GM06990 (cell line): ENCODE measurements around the gene CTRB1.

ENCODE experiments used
- DNase-seq: peaks from one replicate; pipeline ENCODE4 v3.0.0-alpha.2; 2011; ENCODE audit not compliant: insufficient read length; ENCODE audit errors: extremely low read depth
- H3K27me3 ChIP-seq: replicated peaks from 2 replicates; pipeline ENCODE4 v1.6.0; 2011; ENCODE audit warnings: low read length; ENCODE audit not compliant: control insufficient read depth, insufficient read depth
- H3K36me3 ChIP-seq: 2 replicates; pipeline ENCODE4 v1.5.1; 2011; ENCODE audit warnings: low read length; ENCODE audit not compliant: control insufficient read depth, insufficient read depth
- H3K4me3 ChIP-seq: replicated peaks from 2 replicates; pipeline ENCODE4 v1.5.1; 2011; ENCODE audit warnings: low read depth, mild to moderate bottlenecking, control low read depth, low read length
- CTCF ChIP-seq: IDR thresholded peaks from 2 replicates; pipeline ENCODE4 v1.5.1; 2011; ENCODE audit warnings: low read length, control low read depth, mild to moderate bottlenecking, inconsistent platforms; ENCODE audit not compliant: insufficient read depth, poor library complexity, severe bottlenecking

Gene CTRB1

GRCh38 chr16:75224306-75225082 lies 5.7 kb downstream of the CTRB1 start:
- Histone ChIP-seq H3K36me3 (peaks cover 3% of the 10 kb centered on the region), H3K27me3 (no peaks in the 10 kb centered on the region), H3K4me3 (no peak overlapping the region)
- DNase-seq = no peak
- no peak for TF ChIP-seq CTCF

GRCh38 chr16:75225092-75225491 lies 6.3 kb downstream of the CTRB1 start:
- DNase-seq = no peak
- Histone ChIP-seq H3K27me3 (no peaks in the 10 kb centered on the region), H3K36me3 (peaks cover 7% of the 10 kb centered on the region), H3K4me3 (no peak overlapping the region)
- no peak for TF ChIP-seq CTCF

GRCh38 chr16:75225678-75226515 lies 7.1 kb downstream of the CTRB1 start:
- no peak for TF ChIP-seq CTCF
- peaks cover 7% of the 10 kb centered on the region for H3K36me3 ChIP-seq
- no peaks in the 10 kb centered on the region for H3K27me3 ChIP-seq
- no peak for DNase-seq
- no peak overlapping the region for H3K4me3 ChIP-seq

GRCh38 chr16:75226550-75227360 lies 8.0 kb downstream of the CTRB1 start:
- H3K36me3 ChIP-seq = peaks cover 7% of the 10 kb centered on the region
- no peak for TF ChIP-seq CTCF
- no peaks in the 10 kb centered on the region for H3K27me3 ChIP-seq
- H3K4me3 ChIP-seq = no peak overlapping the region
- no peak for DNase-seq

- Histone ChIP-seq H3K27me3 (no peaks in the 10 kb centered on the region), H3K4me3 (no peak overlapping the region), H3K36me3 (peaks cover 7% of the 10 kb centered on the region)
- DNase-seq = no peak
- no peak for TF ChIP-seq CTCF
Measured at GRCh38 chr16:75227361-75228142, 8.8 kb downstream of the CTRB1 start.
